OCI-LY1 (cell line): ENCODE results near the gene COX6A2.

Experiments
- H2AFZ ChIP-seq: fragments of 200-600 bp; sonication (generic), shearing (Covaris generic); 2 replicates; pipeline ENCODE4 v1.6.0; 2014; ENCODE audit warnings: antibody characterized with exemption, mild to moderate bottlenecking, low read length
- H3F3A ChIP-seq: fragments of 200-600 bp; sonication (generic), shearing (Covaris generic); 2 replicates; pipeline ENCODE4 v1.6.0; 2014; ENCODE audit warnings: mild to moderate bottlenecking, antibody characterized with exemption, low read length, moderate library complexity; ENCODE audit not compliant: insufficient read depth
- H3K27ac ChIP-seq: fragments of 200-600 bp; sonication (generic); 2 replicates; pipeline ENCODE4 v1.5.1; 2014; ENCODE audit warnings: low read length, mixed run types, mild to moderate bottlenecking, low read depth; ENCODE audit not compliant: poor library complexity, severe bottlenecking
- H3K27me3 ChIP-seq: fragments of 200-600 bp; sonication (generic); 2 replicates; pipeline ENCODE4 v1.6.0; 2014; ENCODE audit warnings: antibody characterized with exemption, mild to moderate bottlenecking, low read length, moderate library complexity; ENCODE audit not compliant: insufficient read depth
- H3K36me3 ChIP-seq: fragments of 200-600 bp; sonication (generic); 2 replicates; pipeline ENCODE4 v1.6.1; 2014; ENCODE audit warnings: mild to moderate bottlenecking, antibody characterized with exemption, low read length, moderate library complexity, mixed read lengths; ENCODE audit not compliant: insufficient read depth
- H3K4me1 ChIP-seq: fragments of 200-600 bp; sonication (generic); 2 replicates; pipeline ENCODE4 v1.5.1; 2014; ENCODE audit warnings: mild to moderate bottlenecking, low read length, moderate library complexity; ENCODE audit not compliant: insufficient read depth, severe bottlenecking
- H3K4me2 ChIP-seq: fragments of 200-600 bp; sonication (generic), shearing (Covaris generic); 2 replicates; pipeline ENCODE4 v1.6.1; 2014; ENCODE audit warnings: low read length
- H3K4me3 ChIP-seq: fragments of 200-600 bp; sonication (generic); 2 replicates; pipeline ENCODE4 v1.5.1; 2014; ENCODE audit warnings: low read length, low read depth, mild to moderate bottlenecking, mixed read lengths; ENCODE audit not compliant: poor library complexity, severe bottlenecking
- H3K79me2 ChIP-seq: fragments of 200-600 bp; shearing (Covaris generic); 2 replicates; pipeline ENCODE4 v1.6.1; 2016; ENCODE audit warnings: mixed run types, low read length, mixed read lengths; ENCODE audit not compliant: insufficient read depth
- H3K9ac ChIP-seq: fragments of 200-600 bp; sonication (generic), shearing (Covaris generic); 2 replicates; pipeline ENCODE4 v1.6.1; 2014; ENCODE audit warnings: mild to moderate bottlenecking, low read length, mixed read lengths
- H3K9me2 ChIP-seq: fragments of 200-600 bp; sonication (generic), shearing (Covaris generic); 2 replicates; pipeline ENCODE4 v1.6.1; 2014; ENCODE audit warnings: low read depth, mild to moderate bottlenecking, low read length, mixed read lengths
- H3K9me3 ChIP-seq: fragments of 200-600 bp; shearing (Covaris generic); 2 replicates; pipeline ENCODE4 v1.6.1; 2014; ENCODE audit warnings: low read length, mixed read lengths
- H4K20me1 ChIP-seq: fragments of 200-600 bp; sonication (generic), shearing (Covaris generic); 2 replicates; pipeline ENCODE4 v1.6.0; 2016; ENCODE audit warnings: mild to moderate bottlenecking, low read length; ENCODE audit not compliant: insufficient read depth
- CTCF ChIP-seq: fragments of 200-600 bp; sonication (generic), shearing (Covaris generic); IDR thresholded peaks from 2 replicates; pipeline ENCODE4 v1.5.1; 2017; ENCODE audit warnings: mild to moderate bottlenecking, antibody characterized with exemption, low read length, moderate library complexity, mixed read lengths
- EZH2 ChIP-seq: fragments of 200-600 bp; sonication (generic), shearing (Covaris generic); IDR thresholded peaks from 2 replicates; pipeline ENCODE4 v1.8.0; 2017; ENCODE audit warnings: borderline replicate concordance, mixed run types, mild to moderate bottlenecking, antibody characterized with exemption, low read length, moderate library complexity, mixed read lengths

The COX6A2 gene

DNA sequence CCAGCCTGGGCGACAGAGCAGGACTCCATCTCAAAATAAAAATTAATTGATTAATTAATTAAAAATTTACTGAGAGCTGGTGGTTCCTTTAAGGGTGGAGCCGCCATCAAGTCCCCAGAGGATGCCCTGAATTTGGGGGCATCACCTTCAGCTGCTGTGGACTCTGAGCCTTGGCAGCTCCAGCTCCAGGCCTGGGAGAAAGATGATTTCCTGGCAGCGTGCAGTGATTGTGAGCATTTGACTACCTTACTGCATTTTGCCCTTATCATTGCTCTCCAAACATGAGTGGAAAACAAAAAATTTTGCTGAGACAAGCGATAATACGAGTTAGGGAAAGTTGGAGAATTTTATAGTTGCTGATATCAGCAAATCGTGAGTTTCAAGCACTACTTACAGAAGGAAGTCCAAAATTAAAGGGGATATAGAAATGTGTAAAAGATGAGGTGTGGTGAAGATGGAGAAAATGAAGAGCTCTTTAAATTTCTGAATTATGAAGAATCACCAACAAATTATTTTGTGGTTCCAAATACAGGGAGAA, 37.6 kb downstream of the COX6A2 start:
- Histone ChIP-seq H3K4me1 (no peaks in the 10 kb centered on the region), H3K27ac (no peak overlapping the region), H3K9me2 (no peaks in the 10 kb centered on the region), H3K27me3 (peaks cover 3% of the 10 kb centered on the region; the same call in 1 of the 2 replicates), H3F3A (no peaks in the 10 kb centered on the region), H3K4me3 (no peak overlapping the region), H3K36me3 (no peaks in the 10 kb centered on the region), H3K4me2 (no peak overlapping the region), H3K79me2 (no peaks in the 10 kb centered on the region), H4K20me1 (no peaks in the 10 kb centered on the region), H3K9ac (no peak overlapping the region), H2AFZ (no peak overlapping the region), H3K9me3 (0 out of 2 replicates have a peak, but pooled peaks cover 2% of the 10 kb centered on the region)
- TF ChIP-seq EZH2 (no peak), CTCF (no peak)

DNA sequence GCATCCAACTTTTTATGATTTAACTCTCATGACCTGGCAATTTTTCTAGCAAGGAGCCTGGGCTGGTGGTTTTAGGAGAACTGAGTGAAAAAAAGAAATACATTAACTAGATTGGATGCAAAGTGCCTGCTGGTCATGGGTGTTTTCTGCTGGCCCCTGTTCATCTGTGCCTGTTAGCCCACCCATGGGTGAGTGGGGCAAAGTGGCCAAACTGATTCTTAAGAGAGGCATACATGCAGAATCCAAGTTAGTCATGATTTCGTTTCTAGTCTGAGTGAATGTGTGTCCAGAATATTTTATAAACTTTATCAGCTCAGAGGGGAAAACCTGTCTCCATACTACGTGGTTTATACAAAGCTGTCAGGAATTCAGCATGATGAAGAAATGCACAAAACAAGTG, 39.6 kb downstream of the COX6A2 start:
- Histone ChIP-seq H3K4me1 (no peaks in the 10 kb centered on the region), H3K27me3 (peaks cover 3% of the 10 kb centered on the region; the same call in 1 of the 2 replicates), H3F3A (no peaks in the 10 kb centered on the region), H3K4me3 (no peak overlapping the region), H3K4me2 (no peak overlapping the region), H4K20me1 (no peaks in the 10 kb centered on the region), H2AFZ (no peak overlapping the region), H3K9me3 (0 out of 2 replicates have a peak, but pooled peaks cover 2% of the 10 kb centered on the region), H3K79me2 (no peaks in the 10 kb centered on the region), H3K9ac (no peak overlapping the region), H3K36me3 (no peaks in the 10 kb centered on the region), H3K27ac (no peak overlapping the region), H3K9me2 (no peaks in the 10 kb centered on the region)
- TF ChIP-seq EZH2 = no peak
- TF ChIP-seq CTCF = no peak

DNA sequence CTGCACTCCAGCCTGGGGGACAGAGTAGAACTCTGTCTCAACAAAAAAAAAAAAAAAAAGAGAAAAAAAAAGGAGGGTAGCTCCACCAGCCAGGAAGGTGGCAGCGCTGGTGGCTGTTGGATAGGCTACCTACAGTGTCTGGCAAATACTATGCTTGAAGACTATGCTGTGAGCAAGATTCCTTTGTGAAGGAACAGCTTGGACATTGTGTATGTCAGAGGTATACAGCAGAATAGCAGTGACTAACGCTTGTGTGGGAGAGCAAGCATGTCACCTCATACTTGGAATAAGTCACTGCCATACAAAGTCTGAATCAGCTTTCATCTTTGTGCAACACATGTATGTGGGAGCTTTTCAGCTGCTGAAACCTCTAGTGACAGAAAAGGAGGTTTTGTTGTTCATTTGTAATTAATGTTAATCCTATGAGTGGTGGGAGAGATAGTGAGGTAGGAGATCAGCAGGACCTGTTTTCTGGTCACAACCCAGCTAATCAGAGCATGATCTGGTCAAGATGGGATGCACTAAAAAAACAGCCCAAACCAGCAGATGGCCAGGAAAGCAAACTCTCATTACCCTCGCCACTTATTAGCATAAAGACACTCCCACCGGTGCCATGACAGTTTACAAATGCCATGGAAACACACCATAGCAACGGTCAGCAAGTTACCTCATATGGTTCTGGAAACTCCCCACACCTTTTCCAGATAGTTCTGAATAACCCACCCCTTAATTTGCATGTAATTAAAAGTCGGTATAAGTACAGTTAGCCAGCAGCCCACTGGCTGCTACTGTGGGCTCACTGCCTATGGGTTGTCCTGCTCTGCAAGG, 41.8 kb downstream of the COX6A2 start:
- H3K9me2 ChIP-seq = no peaks in the 10 kb centered on the region
- H3K9me3 ChIP-seq = 0 out of 2 replicates have a peak, but pooled peaks cover 2% of the 10 kb centered on the region
- H4K20me1 ChIP-seq = no peaks in the 10 kb centered on the region
- peaks cover 3% of the 10 kb centered on the region; the same call in 1 of the 2 replicates for H3K27me3 ChIP-seq
- no peak overlapping the region for H3K27ac ChIP-seq
- no peaks in the 10 kb centered on the region for H3K79me2 ChIP-seq
- H2AFZ ChIP-seq = no peak overlapping the region
- H3F3A ChIP-seq = no peaks in the 10 kb centered on the region
- no peaks in the 10 kb centered on the region for H3K4me1 ChIP-seq
- no peak overlapping the region for H3K4me2 ChIP-seq
- no peak overlapping the region for H3K4me3 ChIP-seq
- TF ChIP-seq EZH2 = no peak
- no peak for TF ChIP-seq CTCF
- no peak overlapping the region for H3K9ac ChIP-seq
- no peaks in the 10 kb centered on the region for H3K36me3 ChIP-seq
